ENCODE measurements around the gene GLRX3.

DNA sequence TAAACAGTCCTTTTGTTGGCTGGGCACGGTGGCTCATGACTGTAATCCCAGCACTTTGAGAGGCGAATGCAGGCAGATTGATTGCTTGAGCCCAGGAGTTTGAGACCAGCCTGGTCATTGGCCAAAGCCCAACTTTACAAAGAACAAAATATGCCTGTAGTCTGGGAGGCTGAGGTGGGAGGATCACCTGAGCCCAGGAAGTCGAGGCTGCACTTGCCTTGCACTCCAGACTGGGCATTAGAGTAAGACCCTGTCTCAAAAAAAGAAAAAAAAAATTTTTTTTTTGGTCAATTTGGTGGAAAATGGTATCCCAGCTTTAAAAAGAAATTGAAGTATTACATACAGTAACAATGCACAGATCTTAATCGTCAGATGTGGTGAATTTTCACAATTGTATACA is 4.8 kb downstream of the GLRX3 start:
- TF ChIP-seq, protein P1, sequence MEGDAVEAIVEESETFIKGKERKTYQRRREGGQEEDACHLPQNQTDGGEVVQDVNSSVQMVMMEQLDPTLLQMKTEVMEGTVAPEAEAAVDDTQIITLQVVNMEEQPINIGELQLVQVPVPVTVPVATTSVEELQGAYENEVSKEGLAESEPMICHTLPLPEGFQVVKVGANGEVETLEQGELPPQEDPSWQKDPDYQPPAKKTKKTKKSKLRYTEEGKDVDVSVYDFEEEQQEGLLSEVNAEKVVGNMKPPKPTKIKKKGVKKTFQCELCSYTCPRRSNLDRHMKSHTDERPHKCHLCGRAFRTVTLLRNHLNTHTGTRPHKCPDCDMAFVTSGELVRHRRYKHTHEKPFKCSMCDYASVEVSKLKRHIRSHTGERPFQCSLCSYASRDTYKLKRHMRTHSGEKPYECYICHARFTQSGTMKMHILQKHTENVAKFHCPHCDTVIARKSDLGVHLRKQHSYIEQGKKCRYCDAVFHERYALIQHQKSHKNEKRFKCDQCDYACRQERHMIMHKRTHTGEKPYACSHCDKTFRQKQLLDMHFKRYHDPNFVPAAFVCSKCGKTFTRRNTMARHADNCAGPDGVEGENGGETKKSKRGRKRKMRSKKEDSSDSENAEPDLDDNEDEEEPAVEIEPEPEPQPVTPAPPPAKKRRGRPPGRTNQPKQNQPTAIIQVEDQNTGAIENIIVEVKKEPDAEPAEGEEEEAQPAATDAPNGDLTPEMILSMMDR (IDR thresholded peaks at IDR 0.05) = no peak
- TF ChIP-seq EP300 (IDR thresholded peaks at IDR 0.05) = no peak

All from tibial nerve (tissue), 4 donors.